HepG2 (cell line): ENCODE data around the gene STIM1. TPM values are rescaled to one million over a fixed set of nuclear protein-coding genes. Genes with fewer than 3 reads are reported as not detected.

Experiments used
- ATF1 ChIP-seq: IDR thresholded peaks from 2 replicates; pipeline ENCODE4 v1.6.1; 2016; ENCODE audit warnings: mild to moderate bottlenecking, control low read depth
- ATF7-NPFF ChIP-seq: sonication (generic); formaldehyde crosslinking; IDR thresholded peaks from 2 replicates; pipeline ENCODE4 v1.8.1; 2023; ENCODE audit warnings: mild to moderate bottlenecking, low read depth, missing genetic modification reagents, moderate library complexity
- BCL6 ChIP-seq: IDR thresholded peaks from 2 replicates; pipeline ENCODE4 v1.6.1; 2016; ENCODE audit warnings: missing genetic modification reagents, missing compliant biosample characterization
- CCAR2 ChIP-seq: fragments of 200-400 bp; formaldehyde crosslinking; optimal IDR thresholded peaks from 2 replicates; pipeline ENCODE3; 2018; ENCODE audit warnings: low read depth, mild to moderate bottlenecking, low read length, moderate library complexity
- ELF1 ChIP-seq: sonication (generic); formaldehyde crosslinking; IDR thresholded peaks from 2 replicates; pipeline ENCODE4 v1.4.0; 2020; ENCODE audit warnings: missing genetic modification reagents
- GPN1 ChIP-seq: sonication (generic); formaldehyde crosslinking; IDR thresholded peaks from 2 replicates; pipeline ENCODE4 v1.5.1; 2020; ENCODE audit warnings: missing genetic modification reagents, borderline replicate concordance
- HNRNPL ChIP-seq: fragments of 200-400 bp; formaldehyde crosslinking; IDR thresholded peaks from 2 replicates; pipeline ENCODE4 v1.6.1; 2017; ENCODE audit warnings: mild to moderate bottlenecking, low read depth, low read length
- KDM3A ChIP-seq: IDR thresholded peaks from 2 replicates; pipeline ENCODE4 v1.6.1; 2018; ENCODE audit warnings: low read depth, missing compliant biosample characterization
- KMT2B ChIP-seq: IDR thresholded peaks from 2 replicates; pipeline ENCODE4 v1.6.1; 2016; ENCODE audit warnings: missing genetic modification reagents, missing compliant biosample characterization
- MED1 ChIP-seq: sonication (generic); formaldehyde crosslinking; IDR thresholded peaks from 2 replicates; pipeline ENCODE4 v1.4.0; 2020; ENCODE audit warnings: missing genetic modification reagents
- MLLT10 ChIP-seq: sonication (generic); formaldehyde crosslinking; IDR thresholded peaks from 2 replicates; pipeline ENCODE4 v1.4.0; 2020; ENCODE audit warnings: missing genetic modification reagents
- NBN ChIP-seq: fragments of 450-650 bp; conservative IDR thresholded peaks from 2 replicates; pipeline ENCODE4 v1.6.1; 2017
- NFE2L1 ChIP-seq: sonication (generic); formaldehyde crosslinking; IDR thresholded peaks from 2 replicates; pipeline ENCODE4 v1.4.0; 2020; ENCODE audit warnings: missing genetic modification reagents, mild to moderate bottlenecking, borderline replicate concordance
- NFYC ChIP-seq: IDR thresholded peaks from 2 replicates; pipeline ENCODE4 v1.6.1; 2016; ENCODE audit warnings: missing genetic modification reagents, missing compliant biosample characterization
- RBM39 ChIP-seq: fragments of 200-400 bp; formaldehyde crosslinking; IDR thresholded peaks from one replicate; pipeline ENCODE4 v1.6.1; 2018; ENCODE audit warnings: antibody characterized with exemption, mild to moderate bottlenecking, low read depth, low read length; ENCODE audit not compliant: poor library complexity, severe bottlenecking
- SIN3A ChIP-seq: IDR thresholded peaks from 2 replicates; pipeline ENCODE4 v1.6.1; 2011; ENCODE audit warnings: low read depth, mild to moderate bottlenecking, control low read depth, low read length, borderline replicate concordance
- SRF ChIP-seq: IDR thresholded peaks from 2 replicates; pipeline ENCODE4 v1.6.1; 2011; ENCODE audit warnings: mild to moderate bottlenecking, low read depth, low read length, moderate library complexity
- SSRP1 ChIP-seq: IDR thresholded peaks from 2 replicates; pipeline ENCODE4 v1.6.1; 2016; ENCODE audit warnings: control low read depth
- ZNF138 ChIP-seq: sonication (generic); formaldehyde crosslinking; IDR thresholded peaks from 2 replicates; pipeline ENCODE4 v1.5.0; 2020; ENCODE audit warnings: mild to moderate bottlenecking, low read depth, missing genetic modification reagents
- ZNF224 ChIP-seq: sonication (generic); formaldehyde crosslinking; IDR thresholded peaks from 2 replicates; pipeline ENCODE4 v1.5.0; 2020; ENCODE audit warnings: mild to moderate bottlenecking, missing genetic modification reagents
- ZNF33B ChIP-seq: sonication (generic); formaldehyde crosslinking; IDR thresholded peaks from 2 replicates; pipeline ENCODE4 v1.5.1; 2020; ENCODE audit warnings: mild to moderate bottlenecking, missing genetic modification reagents
- ZNF567 ChIP-seq: sonication (generic); formaldehyde crosslinking; IDR thresholded peaks from 2 replicates; pipeline ENCODE4 v1.8.1; 2023; ENCODE audit warnings: mild to moderate bottlenecking, missing genetic modification reagents, borderline replicate concordance
- ZNF724P ChIP-seq: sonication (generic); formaldehyde crosslinking; IDR thresholded peaks from 2 replicates; pipeline ENCODE4 v1.8.0; 2022; ENCODE audit warnings: missing genetic modification reagents, borderline replicate concordance
- ZNF761 ChIP-seq: sonication (generic); formaldehyde crosslinking; conservative IDR thresholded peaks from 2 replicates; pipeline ENCODE4 v1.4.0; 2020; ENCODE audit warnings: mild to moderate bottlenecking, missing genetic modification reagents
- polyA plus RNA-seq, 8 experiments: library from polyadenylated mRNA; depleted of rRNA in 3 of 8; stranded (reverse) in 7 of 8; unstranded in 1 of 8; fragments of >200 nt; fragmentation: Illumina TruSeq in 4 of 8; extraction: Trizol in 4 of 8; gene quantifications; 2 replicates each; pipeline versions ENCODE4 v1.2.1 to v1.2.3, GENCODE V29; 2011 to 2016; ENCODE audit warnings: low read depth in 4 of 8, missing spikeins in 1 of 8, mixed read lengths in 1 of 8; ENCODE audit not compliant: insufficient read depth in 1 of 8
- total RNA-seq, 5 experiments: library from RNA; depleted of rRNA; stranded (reverse); fragments of >200 nt; fragmentation: Illumina TruSeq; extraction: Trizol; gene quantifications; 2 replicates each; pipeline ENCODE4 v1.2.3, GENCODE V29; 2016; ENCODE audit warnings: low read depth in 1 of 5
- TF ChIP-seq, protein P1 (sequence below): sonication (generic); formaldehyde crosslinking; conservative IDR thresholded peaks from 2 replicates; pipeline ENCODE4 v1.4.0; 2020; ENCODE audit warnings: missing genetic modification reagents
- TF ChIP-seq, protein P2 (sequence below): fragments of 450-650 bp; IDR thresholded peaks from 2 replicates; pipeline ENCODE4 v1.6.1; 2017
- TF ChIP-seq, protein P3 (sequence below): sonication (generic); formaldehyde crosslinking; IDR thresholded peaks from 2 replicates; pipeline ENCODE4 v1.4.0; 2020; ENCODE audit warnings: missing genetic modification reagents

STIM1 gene
- total and polyA plus RNA-seq, 2 of the 13 experiments (the other 11 are each of a cell fraction or from before 2014, with no cell fraction given), result 19.2 to 28.5 TPM

DNA sequence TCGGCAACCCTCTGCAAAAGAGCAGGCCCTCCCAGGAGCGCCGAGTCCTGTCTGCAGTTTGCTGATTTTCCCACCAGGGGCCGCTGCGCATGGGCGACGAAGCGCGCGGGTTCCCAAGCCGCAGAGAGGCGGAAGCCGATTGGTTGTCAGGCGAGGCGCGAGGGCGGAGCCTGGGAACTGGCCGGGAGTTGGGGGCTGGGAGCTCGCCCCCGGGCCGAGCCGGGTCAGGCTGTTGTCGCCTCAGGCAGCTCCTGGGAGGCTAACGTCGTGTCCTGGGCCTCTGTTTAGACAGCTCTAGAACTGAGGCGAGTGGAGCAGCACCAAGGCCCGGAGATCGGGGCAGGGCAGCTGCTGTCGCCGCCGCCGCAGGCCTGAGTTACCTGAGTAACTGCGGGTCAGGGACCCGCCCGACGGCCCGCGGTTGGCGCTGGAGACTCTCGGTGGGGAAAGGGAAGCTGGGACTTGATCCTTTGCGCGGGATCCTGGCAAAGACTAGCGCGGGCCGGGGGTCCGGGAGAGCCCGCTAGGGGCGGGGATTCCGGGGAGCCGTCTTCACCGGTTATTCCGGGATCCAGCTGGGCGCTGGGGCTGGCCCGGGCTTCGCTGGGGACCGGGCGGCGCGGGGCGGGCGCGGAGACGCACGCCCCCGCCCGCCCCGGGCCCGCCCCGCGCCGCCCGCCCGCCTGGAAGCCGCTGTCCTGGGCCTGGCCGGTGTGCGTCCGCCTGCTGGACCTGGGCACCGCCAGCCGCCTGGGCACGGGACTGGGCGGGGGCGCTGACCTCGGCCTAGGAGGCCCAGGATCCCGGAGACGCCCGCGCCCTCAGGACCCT lies at the start of gene STIM1 (continued):
- TF ChIP-seq ZNF567, result no peak
- no peak for TF ChIP-seq GPN1 (CRISPR knock-in tag)
- peak; percentile 69; the same call in 1 of the 2 replicates for TF ChIP-seq KMT2B (CRISPR knock-in tag)
- TF ChIP-seq MED1, result peak; percentile 48
- 0 out of 2 replicates have a peak, but pooled peaks have one; percentile 43 for TF ChIP-seq KDM3A (CRISPR knock-in tag)
- TF ChIP-seq, protein P1, sequence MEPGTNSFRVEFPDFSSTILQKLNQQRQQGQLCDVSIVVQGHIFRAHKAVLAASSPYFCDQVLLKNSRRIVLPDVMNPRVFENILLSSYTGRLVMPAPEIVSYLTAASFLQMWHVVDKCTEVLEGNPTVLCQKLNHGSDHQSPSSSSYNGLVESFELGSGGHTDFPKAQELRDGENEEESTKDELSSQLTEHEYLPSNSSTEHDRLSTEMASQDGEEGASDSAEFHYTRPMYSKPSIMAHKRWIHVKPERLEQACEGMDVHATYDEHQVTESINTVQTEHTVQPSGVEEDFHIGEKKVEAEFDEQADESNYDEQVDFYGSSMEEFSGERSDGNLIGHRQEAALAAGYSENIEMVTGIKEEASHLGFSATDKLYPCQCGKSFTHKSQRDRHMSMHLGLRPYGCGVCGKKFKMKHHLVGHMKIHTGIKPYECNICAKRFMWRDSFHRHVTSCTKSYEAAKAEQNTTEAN, result no peak
- TF ChIP-seq NFE2L1 (CRISPR knock-in tag), result no peak
- no peak for TF ChIP-seq ATF1
- TF ChIP-seq MLLT10 (CRISPR knock-in tag), result no peak
- TF ChIP-seq, protein P2, sequence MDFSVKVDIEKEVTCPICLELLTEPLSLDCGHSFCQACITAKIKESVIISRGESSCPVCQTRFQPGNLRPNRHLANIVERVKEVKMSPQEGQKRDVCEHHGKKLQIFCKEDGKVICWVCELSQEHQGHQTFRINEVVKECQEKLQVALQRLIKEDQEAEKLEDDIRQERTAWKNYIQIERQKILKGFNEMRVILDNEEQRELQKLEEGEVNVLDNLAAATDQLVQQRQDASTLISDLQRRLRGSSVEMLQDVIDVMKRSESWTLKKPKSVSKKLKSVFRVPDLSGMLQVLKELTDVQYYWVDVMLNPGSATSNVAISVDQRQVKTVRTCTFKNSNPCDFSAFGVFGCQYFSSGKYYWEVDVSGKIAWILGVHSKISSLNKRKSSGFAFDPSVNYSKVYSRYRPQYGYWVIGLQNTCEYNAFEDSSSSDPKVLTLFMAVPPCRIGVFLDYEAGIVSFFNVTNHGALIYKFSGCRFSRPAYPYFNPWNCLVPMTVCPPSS, result no peak
- TF ChIP-seq SRF, result no peak
- no peak; the same call in 1 of the 2 replicates for TF ChIP-seq ZNF138
- TF ChIP-seq ZNF724P (CRISPR knock-in tag), result peak; percentile 78; the same call in 1 of the 2 replicates
- peak; percentile 71 for TF ChIP-seq ELF1 (CRISPR knock-in tag)
- peak; percentile 83 for TF ChIP-seq NFYC
- no peak for TF ChIP-seq ZNF33B (CRISPR knock-in tag)
- peak; percentile 93 for TF ChIP-seq HNRNPL
- TF ChIP-seq NBN, result no peak
- peak; percentile 43; the same call in 1 of the 2 replicates for TF ChIP-seq BCL6
- no peak for TF ChIP-seq ZNF761 (CRISPR knock-in tag)
- no peak for TF ChIP-seq RBM39
- no peak for TF ChIP-seq SSRP1 (CRISPR knock-in tag)
- TF ChIP-seq, protein P3, sequence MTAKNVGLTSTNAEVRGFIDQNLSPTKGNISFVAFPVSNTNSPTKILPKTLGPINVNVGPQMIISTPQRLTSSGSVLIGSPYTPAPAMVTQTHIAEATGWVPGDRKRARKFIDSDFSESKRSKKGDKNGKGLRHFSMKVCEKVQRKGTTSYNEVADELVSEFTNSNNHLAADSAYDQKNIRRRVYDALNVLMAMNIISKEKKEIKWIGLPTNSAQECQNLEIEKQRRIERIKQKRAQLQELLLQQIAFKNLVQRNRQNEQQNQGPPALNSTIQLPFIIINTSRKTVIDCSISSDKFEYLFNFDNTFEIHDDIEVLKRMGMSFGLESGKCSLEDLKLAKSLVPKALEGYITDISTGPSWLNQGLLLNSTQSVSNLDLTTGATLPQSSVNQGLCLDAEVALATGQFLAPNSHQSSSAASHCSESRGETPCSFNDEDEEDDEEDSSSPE (CRISPR knock-in tag), result peak; percentile 94
- no peak for TF ChIP-seq ZNF224
- peak; percentile 58; the same call in 1 of the 2 replicates for TF ChIP-seq SIN3A
- no peak for TF ChIP-seq CCAR2
- TF ChIP-seq ATF7-NPFF, result peak; percentile 88
